Lower leg skin (tissue), 3 donors: ENCODE results near the gene NFATC2IP.

Experiments
- POLR2A ChIP-seq, 2 donors: fragments of 450-650 bp; IDR thresholded peaks; one replicate each; pipeline ENCODE4 v1.6.1; 2016 to 2017; ENCODE audit warnings: antibody characterized with exemption in 2 of 2, mild to moderate bottlenecking in 1 of 2, moderate library complexity in 1 of 2
- TF ChIP-seq, protein P1 (sequence below), 3 donors: fragments of 450-650 bp; IDR thresholded peaks; one replicate each; pipeline ENCODE4 v1.5.1; 2016; ENCODE audit warnings: antibody characterized with exemption in 3 of 3, mild to moderate bottlenecking in 3 of 3, moderate library complexity in 2 of 3

DNA sequence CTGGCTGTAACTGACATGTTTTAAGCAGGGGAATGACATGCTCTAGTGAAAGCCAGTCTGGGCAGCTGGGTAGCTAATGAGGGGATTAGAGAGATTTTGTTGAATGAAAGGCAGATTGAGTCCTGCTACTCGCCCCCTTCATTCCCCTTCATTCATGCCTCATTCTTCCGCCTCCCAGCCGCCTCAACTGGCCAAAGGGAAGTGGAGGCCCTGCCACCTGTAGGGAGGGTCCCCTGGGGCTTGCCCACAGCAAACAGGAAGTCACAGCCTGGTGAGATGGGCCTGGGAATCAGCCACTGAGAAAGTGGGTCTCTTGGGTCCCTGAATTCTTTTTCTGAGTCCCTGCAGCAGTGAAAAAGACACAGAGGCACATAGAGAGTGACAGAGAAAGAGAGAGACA is 20.1 kb upstream of the NFATC2IP start:
- TF ChIP-seq, protein P1, sequence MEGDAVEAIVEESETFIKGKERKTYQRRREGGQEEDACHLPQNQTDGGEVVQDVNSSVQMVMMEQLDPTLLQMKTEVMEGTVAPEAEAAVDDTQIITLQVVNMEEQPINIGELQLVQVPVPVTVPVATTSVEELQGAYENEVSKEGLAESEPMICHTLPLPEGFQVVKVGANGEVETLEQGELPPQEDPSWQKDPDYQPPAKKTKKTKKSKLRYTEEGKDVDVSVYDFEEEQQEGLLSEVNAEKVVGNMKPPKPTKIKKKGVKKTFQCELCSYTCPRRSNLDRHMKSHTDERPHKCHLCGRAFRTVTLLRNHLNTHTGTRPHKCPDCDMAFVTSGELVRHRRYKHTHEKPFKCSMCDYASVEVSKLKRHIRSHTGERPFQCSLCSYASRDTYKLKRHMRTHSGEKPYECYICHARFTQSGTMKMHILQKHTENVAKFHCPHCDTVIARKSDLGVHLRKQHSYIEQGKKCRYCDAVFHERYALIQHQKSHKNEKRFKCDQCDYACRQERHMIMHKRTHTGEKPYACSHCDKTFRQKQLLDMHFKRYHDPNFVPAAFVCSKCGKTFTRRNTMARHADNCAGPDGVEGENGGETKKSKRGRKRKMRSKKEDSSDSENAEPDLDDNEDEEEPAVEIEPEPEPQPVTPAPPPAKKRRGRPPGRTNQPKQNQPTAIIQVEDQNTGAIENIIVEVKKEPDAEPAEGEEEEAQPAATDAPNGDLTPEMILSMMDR (IDR thresholded peaks at IDR 0.05) = no peak
- no peak for TF ChIP-seq POLR2A (IDR thresholded peaks at IDR 0.05)
